GM18870 (cell line): ENCODE measurements around the gene TNPO1.
"Not testable (repeated sequence)": the region's sequence is repeated elsewhere in the genome, so short reads cannot be mapped to it uniquely, and the experiment has no call there.

Source experiments
- ATAC-seq: cut with Tn5 transposase; IDR thresholded peaks from one replicate; pipeline ENCODE4 v1.9.1; 2021; ENCODE audit warnings: moderate library complexity; ENCODE audit not compliant: unreplicated experiment

Gene TNPO1

DNA sequence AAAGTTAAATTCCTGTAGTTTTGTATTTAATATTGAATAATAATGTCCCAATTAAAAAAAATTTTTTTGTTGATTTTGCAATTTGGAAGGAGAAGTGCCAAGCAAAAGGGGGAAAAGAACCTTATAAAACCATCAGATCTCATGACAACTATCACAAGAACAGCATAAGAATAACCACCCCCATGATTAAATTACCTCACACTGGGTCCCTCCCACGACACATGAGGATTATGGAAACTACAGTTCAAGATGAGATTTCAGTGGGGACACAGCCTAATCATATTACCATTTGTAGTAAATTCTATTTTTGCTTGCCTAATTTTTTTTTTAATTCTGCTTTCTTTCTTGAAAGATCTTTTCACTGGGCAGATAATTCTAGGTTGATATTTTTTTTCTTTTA, 106.0 kb downstream of the TNPO1 start:
- no peak for ATAC-seq

DNA sequence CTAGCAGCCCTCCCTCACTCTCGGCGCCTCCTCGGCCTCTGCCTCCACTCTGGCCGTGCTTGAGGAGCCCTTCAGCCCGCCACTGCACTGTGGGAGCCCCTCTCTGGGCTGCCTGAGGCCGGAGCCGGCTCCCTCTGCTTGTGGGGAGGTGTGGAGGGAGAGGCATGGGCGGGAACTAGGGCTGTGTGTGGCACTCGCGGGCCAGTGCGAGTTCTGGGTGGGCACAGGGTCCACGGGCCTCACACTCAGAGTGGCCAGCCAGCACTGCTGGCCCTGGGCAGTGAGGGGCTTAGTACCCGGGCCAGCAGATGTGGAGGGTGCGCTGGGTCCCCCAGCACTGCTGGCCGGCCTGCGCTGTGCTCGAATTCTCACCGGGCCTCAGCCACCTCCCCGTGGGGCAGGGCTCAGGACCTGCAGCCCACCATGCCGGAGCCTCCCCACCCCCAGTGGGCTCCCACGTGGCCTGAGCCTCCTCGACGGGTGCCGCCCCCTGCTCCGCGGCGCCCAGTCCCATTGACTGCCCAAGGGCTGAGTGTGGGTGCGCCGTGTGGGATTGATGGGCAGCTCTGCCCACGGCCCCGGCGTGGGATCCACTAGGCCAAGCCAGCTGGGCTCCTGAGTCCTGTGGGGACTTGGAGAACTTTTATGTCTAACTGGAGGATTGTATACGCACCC, 109.0 kb downstream of the TNPO1 start:
- ATAC-seq = no peak

DNA sequence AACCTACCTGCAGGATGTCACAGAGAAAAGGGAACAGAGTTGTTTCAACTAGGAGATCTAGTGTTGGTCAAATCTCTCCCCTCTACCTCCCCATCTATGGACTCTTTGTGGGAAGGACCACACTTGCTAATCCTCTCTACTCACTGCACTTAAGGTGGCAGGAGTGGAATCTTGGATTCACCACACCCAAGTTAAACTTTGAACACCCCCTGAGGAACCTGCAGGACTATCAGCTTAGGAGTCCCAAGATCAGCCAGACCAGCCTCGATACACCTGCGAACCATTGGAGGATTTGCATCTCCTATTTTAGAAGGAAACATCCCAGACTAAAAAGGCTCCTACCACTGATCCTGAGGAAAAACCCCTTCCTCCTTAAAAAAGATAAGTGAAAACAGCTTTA, 116.2 kb downstream of the TNPO1 start:
- ATAC-seq = not testable (repeated sequence)

- ATAC-seq = not testable (repeated sequence)
Observed at GRCh38 chr5:72934953-72935725, 118.7 kb downstream of the TNPO1 start.

DNA sequence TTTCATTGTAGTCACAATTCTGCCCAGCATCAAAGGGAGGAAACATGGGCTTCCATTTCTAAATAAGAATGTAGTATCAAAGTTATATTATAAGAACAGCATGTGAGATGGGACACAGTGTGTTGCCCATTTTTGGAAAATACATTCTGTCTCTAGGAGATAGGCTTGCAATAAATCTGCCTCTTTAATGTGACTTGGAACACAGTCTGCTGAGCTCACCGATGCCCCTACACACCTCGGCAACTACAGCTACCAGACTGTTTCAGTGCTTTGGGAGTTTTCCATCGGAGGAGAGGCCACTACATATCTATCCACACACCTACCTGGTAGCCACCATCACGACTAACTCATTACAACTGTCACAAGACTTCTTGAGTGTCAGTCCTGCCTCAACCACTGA, 120.4 kb downstream of the TNPO1 start:
- ATAC-seq = no peak

GRCh38 chr5:72937517-72938061, 121.1 kb downstream of the TNPO1 start:
- ATAC-seq = no peak

DNA sequence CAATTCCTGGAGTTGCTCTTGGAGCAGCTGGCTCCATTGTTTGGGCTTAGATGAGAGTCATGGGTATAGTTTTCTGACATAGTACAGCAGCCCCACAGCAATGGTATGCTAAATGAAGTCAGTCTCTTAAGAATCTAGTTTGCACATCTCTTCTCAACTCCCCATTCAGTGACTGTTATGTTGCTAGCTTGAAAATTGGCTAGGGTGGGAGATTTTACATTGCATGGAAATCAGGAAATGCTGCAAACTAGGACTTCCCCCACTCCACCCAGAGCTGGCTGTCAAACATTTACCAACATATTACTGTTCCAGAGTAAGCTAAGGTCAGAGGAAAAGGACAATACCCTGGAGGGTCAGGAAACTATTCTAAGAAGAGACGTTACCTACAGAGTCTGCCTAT, 121.7 kb downstream of the TNPO1 start:
- no peak for ATAC-seq

- no peak for ATAC-seq
Observed at GRCh38 chr5:72940082-72940481, 123.6 kb downstream of the TNPO1 start.

DNA sequence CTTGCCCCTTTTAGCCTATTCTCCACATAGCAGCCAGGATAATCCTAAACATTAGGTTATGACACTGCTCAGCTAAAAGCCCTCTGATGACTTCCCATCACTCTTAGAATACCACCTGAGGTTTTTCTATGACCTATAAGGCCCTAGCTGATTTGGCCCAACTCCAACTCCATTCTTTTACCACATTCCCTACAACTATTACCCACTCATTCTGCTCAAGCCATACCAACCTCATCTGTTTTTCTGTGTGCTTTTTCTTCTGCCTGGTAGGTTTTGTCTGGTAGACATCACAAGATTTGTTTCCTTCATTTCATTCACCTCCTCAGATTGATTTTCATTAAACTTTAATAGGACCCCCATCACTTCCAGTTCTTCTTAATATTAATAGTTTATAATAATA, 126.8 kb downstream of the TNPO1 start:
- ATAC-seq = no peak

GRCh38 chr5:72947498-72947897, 131.0 kb downstream of the TNPO1 start:
- ATAC-seq = no peak

DNA sequence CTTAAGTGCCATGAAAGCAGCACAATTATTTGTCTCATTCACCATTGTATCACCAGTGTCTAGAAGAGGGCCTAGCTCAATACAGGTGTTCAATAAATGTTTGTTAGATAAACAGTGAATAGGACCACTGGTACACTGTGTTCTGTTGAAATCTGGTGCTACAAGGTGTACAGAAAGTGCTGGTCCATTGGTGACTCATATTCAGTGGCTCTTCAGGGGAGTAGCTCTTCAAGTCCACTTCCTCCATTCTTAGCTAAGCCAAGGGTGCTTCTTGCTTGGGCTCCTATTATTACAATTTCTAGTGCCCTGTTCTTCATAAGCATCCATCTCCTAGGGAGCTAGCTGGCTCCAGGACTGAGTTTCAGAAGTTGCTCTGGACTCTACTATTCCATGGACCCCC, 133.0 kb downstream of the TNPO1 start:
- ATAC-seq = no peak

- no peak for ATAC-seq
Observed at GRCh38 chr5:72951671-72952468, 135.4 kb downstream of the TNPO1 start.

DNA sequence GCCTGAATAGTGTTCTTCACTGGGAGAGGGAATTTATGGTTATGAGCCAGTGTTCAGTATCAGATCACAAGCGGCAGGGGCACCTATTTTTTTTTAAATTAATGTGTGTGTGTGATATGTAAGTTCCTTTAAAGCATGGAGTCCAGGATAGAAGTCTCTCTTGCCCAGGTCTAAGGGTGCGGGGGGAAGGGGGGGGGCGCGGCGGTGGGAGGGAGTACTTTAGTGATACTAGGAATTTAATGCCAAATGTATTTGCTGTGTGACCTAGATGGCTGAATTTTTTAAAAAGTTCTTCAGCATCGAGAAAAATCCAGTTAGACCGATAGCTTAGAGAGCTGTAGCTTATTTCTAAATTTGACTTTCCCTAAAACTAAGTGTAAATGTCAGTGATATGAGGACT, 137.9 kb downstream of the TNPO1 start:
- ATAC-seq = no peak

DNA sequence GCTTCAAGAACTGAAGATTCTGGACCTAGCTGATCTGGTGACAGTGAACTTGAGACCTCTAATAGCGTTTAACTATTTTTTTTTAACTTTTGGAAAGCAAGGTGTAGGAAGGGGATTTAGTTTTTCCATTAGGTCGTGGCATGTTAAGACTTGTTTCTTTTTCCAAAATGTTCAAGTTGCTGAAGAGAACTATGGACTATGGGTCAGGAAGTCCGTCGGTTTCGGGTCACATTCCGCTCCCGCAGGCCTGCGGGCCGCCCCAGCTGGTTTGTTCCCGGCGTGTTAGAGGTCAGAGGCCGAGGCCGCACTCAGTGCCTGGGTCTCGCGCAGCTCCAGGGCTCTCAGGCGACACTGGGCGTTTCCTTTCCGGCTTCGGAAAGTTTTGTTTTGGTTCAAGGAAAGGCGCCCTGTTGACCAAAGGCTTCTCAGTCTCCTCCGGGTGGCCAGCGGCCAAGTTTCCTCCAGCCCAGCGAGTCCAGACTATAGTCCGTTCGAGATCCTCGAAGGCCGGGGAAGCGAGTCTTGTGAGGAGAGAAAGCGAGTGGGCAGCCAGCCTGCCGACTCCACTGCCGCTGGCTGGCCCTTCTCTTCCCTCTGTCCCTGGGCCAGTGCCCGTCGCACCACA, 138.8 kb downstream of the TNPO1 start:
- ATAC-seq = peak; percentile 37

GRCh38 chr5:72955768-72956323, 139.4 kb downstream of the TNPO1 start, which contains the start of gene FCHO2:
TSS of gene FCHO2 (plus strand) at chr5:72956041. CDS start at chr5:72956097, 56 bp downstream.
- peak; percentile 70 for ATAC-seq

DNA sequence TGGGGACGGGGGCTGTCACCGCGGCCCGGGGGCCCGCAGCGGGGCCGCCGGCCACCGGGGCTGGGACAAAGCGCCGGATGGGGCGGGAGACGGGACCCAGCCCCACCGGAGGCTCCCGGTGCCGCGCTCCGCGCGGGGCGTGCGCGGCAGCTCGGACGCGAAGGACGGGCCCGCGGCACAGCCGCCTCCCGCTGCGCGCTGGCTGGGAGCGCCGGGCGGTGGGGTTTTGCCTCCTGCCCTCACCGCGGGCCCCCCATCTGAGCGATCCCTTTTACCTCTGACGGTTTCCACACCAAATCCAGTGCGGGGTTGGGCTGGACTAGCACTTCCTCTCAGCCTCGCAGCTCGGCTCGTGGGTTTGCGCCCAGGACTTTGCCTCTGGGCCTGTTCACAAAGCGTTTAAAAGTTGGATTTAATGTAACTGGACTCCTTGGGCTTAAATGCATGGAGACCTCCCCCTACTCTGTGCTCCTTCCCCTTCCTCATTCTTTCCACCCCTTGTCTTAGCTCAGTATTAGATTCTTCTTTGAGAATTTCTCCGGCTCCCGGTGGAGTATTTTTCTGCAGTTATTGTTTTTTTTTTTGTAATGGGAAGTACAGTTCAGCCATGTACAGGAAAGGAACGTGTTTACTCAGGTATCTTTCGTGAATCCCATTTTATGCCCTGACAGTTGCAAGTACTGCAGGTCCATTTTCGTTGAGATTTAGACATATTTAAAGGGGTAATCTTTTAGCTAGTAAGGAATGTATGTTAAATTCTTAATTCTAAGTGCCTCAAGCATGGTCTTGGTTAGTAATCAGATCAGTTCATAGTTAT, 140.1 kb downstream of the TNPO1 start:
- ATAC-seq = peak; percentile 25

GRCh38 chr5:72957337-72957736, 140.9 kb downstream of the TNPO1 start:
- no peak for ATAC-seq

- no peak for ATAC-seq
Observed at GRCh38 chr5:72959257-72959656, 142.8 kb downstream of the TNPO1 start.
